ENCODE data around the gene GALNTL6. TPM values are rescaled to one million over a fixed set of nuclear protein-coding genes. Genes with fewer than 3 reads are reported as not detected.

The GALNTL6 gene
- total and polyA plus RNA-seq, 2 of the 4 experiments (the other 2 are of a cell fraction), result under 0.01 TPM; not detected in 1

- Histone ChIP-seq H4K8ac (ENCODE audit: low read depth in 2 of 2, low read length in 2 of 2) (no peak overlapping the region), H3K4me1 (ENCODE audit: control insufficient read depth, insufficient read depth, low read length) (no peaks in the 10 kb centered on the region), H2BK20ac (ENCODE audit: low read depth, low read length) (no peak overlapping the region), H3K9me3 (ENCODE audit: control insufficient read depth, insufficient read depth, low read length) (peaks cover 2% of the 10 kb centered on the region; the same call in 1 of the 2 replicates), H3K27ac (ENCODE audit: insufficient read depth, low read length) (no peak overlapping the region), H4K20me1 (ENCODE audit: insufficient read depth, low read length) (no peaks in the 10 kb centered on the region), H3K4ac (ENCODE audit: low read depth, low read length) (no peak overlapping the region), H2BK15ac (ENCODE audit: low read depth, low read length) (no peak overlapping the region), H3K4me3 (ENCODE audit: insufficient read depth, low read depth, low read length) (no peak overlapping the region), H3K4me2 (ENCODE audit: low read depth, low read length) (no peak overlapping the region), H3K27me3 (ENCODE audit: control insufficient read depth, insufficient read depth, low read length) (no peaks in the 10 kb centered on the region), H2AFZ (replicated peaks; ENCODE audit: low read length, poor library complexity) (no peak overlapping the region), H3K18ac (ENCODE audit: low read depth, low read length) (no peak overlapping the region), H3K9ac (ENCODE audit: low read depth, low read length) (no peak overlapping the region), H4K5ac (ENCODE audit: low read depth, low read length) (no peak overlapping the region), H3K9me1 (ENCODE audit: insufficient read depth, low read length) (no peaks in the 10 kb centered on the region), H3K56ac (ENCODE audit: extremely low read depth, insufficient read depth, low read length) (no peak overlapping the region), H3K79me1 (ENCODE audit: low read depth in 1 of 2, low read length in 2 of 2) (no peaks in the 10 kb centered on the region), H3K23ac (ENCODE audit: low read depth, low read length) (no peak overlapping the region), H3K36me3 (ENCODE audit: control insufficient read depth, insufficient read depth, low read length) (no peaks in the 10 kb centered on the region), H2AK9ac (replicated peaks; ENCODE audit: low read depth, low read length, poor library complexity) (no peak overlapping the region), H2BK120ac (ENCODE audit: low read depth, low read length) (no peak overlapping the region), H2BK5ac (ENCODE audit: low read depth, low read length, poor library complexity, severe bottlenecking) (no peak overlapping the region), H4K91ac (ENCODE audit: insufficient read depth, low read depth, low read length) (no peak overlapping the region), H2AK5ac (ENCODE audit: low read depth, low read length) (no peak overlapping the region), H3K14ac (replicated peaks; ENCODE audit: low read depth, low read length) (no peak overlapping the region)
- ChIA-PET CTCF (no interaction called here), POLR2A (ENCODE audit: unreplicated experiment) (no interaction called here)
- in situ Hi-C loops (cut with MboI; ENCODE audit: low sequenced_read_pairs), result no loop called here
- TF ChIP-seq NFE2L2 (IDR thresholded peaks at IDR 0.05; ENCODE audit: low read depth, low read length), result no peak
- no peak for TF ChIP-seq RAD21 (IDR thresholded peaks at IDR 0.05; ENCODE audit: low read length)
- TF ChIP-seq USF2 (IDR thresholded peaks at IDR 0.05; ENCODE audit: low read depth, low read length), result no peak
- no peak for TF ChIP-seq RCOR1 (IDR thresholded peaks at IDR 0.05; ENCODE audit: insufficient replicate concordance, low read length)
- DNase-seq (no peak), ATAC-seq (ENCODE audit: low read depth) (no peak)
- WGBS, 2 experiments (ENCODE audit: extremely low coverage in 2 of 2, insufficient read length in 1 of 2), result 75% methylated on average over 4 of the region's 10 CpGs; no CpG with 5 or more reads in 1 of the 2 experiments
- BruUV-seq (replicated peaks), result no TSS peak
- intact Hi-C loops (cut with micrococcal nuclease), result no loop called here
- dilution Hi-C loops (cut with HindIII; ENCODE audit: low sequenced_read_pairs, unreplicated experiment), result no loop called here
Measured at GRCh38 chr4:172392741-172393140, 579.5 kb downstream of the GALNTL6 start.
